ENCODE data around the gene RASGRF2.
"Not testable (repeated sequence)": the region's sequence is repeated elsewhere in the genome, so short reads cannot be mapped to it uniquely, and the experiment has no call there.

Gene RASGRF2

DNA sequence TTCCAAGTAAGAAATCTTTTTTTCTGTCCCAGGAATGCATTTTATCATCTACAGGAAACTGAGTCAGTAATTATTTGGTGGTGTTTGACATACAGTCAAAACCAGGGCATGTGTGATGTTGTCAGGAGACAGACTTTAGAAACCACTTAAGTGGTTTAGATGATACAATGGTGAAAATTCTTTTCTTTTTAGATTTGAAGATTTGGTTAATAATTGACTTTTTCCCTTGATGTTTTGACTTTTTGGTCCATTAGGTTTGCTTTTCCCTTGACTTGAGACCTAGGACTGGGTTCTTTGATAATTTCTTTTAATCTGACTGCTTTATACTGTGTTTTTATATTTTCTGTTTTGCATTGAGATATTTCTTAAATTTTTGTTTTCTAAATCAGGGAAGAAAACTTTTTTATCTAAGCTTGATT is 85.2 kb downstream of the RASGRF2 start:
- Histone ChIP-seq H3K27me3 (ENCODE audit: control insufficient read depth, low read length) (peaks cover 13% of the 10 kb centered on the region), H3F3A (ENCODE audit: control insufficient read depth, insufficient read depth) (no peaks in the 10 kb centered on the region), H3K79me2 (ENCODE audit: control insufficient read depth, low read length) (no peaks in the 10 kb centered on the region), H3K4me3 (ENCODE audit: low read length) (no peak overlapping the region), H3K9me2 (replicated peaks; ENCODE audit: control insufficient read depth, low read length) (no peaks in the 10 kb centered on the region), H3K27ac (ENCODE audit: low read depth, low read length) (no peak overlapping the region), H3K4me2 (ENCODE audit: low read length) (no peak overlapping the region), H3K9me3 (ENCODE audit: control insufficient read depth, insufficient read depth, low read length) (no peaks in the 10 kb centered on the region), H4K20me1 (ENCODE audit: control insufficient read depth, insufficient read depth, low read depth, low read length) (no peaks in the 10 kb centered on the region), H3K4me1 (ENCODE audit: control insufficient read depth, low read length) (no peaks in the 10 kb centered on the region), H3K36me3 (ENCODE audit: control insufficient read depth, low read length) (no peaks in the 10 kb centered on the region)
- TF ChIP-seq, protein P1, sequence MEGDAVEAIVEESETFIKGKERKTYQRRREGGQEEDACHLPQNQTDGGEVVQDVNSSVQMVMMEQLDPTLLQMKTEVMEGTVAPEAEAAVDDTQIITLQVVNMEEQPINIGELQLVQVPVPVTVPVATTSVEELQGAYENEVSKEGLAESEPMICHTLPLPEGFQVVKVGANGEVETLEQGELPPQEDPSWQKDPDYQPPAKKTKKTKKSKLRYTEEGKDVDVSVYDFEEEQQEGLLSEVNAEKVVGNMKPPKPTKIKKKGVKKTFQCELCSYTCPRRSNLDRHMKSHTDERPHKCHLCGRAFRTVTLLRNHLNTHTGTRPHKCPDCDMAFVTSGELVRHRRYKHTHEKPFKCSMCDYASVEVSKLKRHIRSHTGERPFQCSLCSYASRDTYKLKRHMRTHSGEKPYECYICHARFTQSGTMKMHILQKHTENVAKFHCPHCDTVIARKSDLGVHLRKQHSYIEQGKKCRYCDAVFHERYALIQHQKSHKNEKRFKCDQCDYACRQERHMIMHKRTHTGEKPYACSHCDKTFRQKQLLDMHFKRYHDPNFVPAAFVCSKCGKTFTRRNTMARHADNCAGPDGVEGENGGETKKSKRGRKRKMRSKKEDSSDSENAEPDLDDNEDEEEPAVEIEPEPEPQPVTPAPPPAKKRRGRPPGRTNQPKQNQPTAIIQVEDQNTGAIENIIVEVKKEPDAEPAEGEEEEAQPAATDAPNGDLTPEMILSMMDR (IDR thresholded peaks at IDR 0.05; ENCODE audit: low read depth, low read length, poor library complexity, severe bottlenecking) = no peak
- TF ChIP-seq EZH2phosphoT487 (IDR thresholded peaks at IDR 0.05; ENCODE audit: borderline replicate concordance, low read length) = no peak

DNA sequence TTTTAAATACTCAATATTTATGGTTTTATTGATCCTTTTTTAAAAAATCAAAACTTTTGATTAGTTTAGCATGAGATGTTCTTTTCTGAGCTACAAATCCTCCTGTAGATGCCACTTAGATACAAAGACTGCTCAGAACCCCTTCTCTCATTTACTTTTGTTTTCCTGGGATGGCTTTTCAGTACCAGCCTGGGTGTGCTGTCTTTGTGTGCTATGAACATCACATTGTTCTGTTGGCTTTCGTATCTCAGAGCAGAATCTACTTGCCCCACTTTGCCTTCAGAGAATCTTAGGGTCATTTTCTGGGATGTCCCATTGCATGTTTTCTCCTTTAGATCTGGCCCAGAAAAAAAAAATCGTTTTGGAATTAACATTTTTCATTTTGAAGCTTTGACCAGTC is 85.9 kb downstream of the RASGRF2 start:
- no peaks in the 10 kb centered on the region for H3F3A ChIP-seq (ENCODE audit: control insufficient read depth, insufficient read depth)
- H3K79me2 ChIP-seq (ENCODE audit: control insufficient read depth, low read length) = no peaks in the 10 kb centered on the region
- H3K4me1 ChIP-seq (ENCODE audit: control insufficient read depth, low read length) = no peaks in the 10 kb centered on the region
- peaks cover 13% of the 10 kb centered on the region for H3K27me3 ChIP-seq (ENCODE audit: control insufficient read depth, low read length)
- H3K36me3 ChIP-seq (ENCODE audit: control insufficient read depth, low read length) = no peaks in the 10 kb centered on the region
- no peak for TF ChIP-seq EZH2phosphoT487 (IDR thresholded peaks at IDR 0.05; ENCODE audit: borderline replicate concordance, low read length)
- TF ChIP-seq, protein P1 (IDR thresholded peaks at IDR 0.05; ENCODE audit: low read depth, low read length, poor library complexity, severe bottlenecking) = no peak
- no peaks in the 10 kb centered on the region for H4K20me1 ChIP-seq (ENCODE audit: control insufficient read depth, insufficient read depth, low read depth, low read length)
- no peak overlapping the region for H3K4me2 ChIP-seq (ENCODE audit: low read length)
- no peaks in the 10 kb centered on the region for H3K9me3 ChIP-seq (ENCODE audit: control insufficient read depth, insufficient read depth, low read length)
- no peak overlapping the region for H3K4me3 ChIP-seq (ENCODE audit: low read length)
- no peaks in the 10 kb centered on the region for H3K9me2 ChIP-seq (replicated peaks; ENCODE audit: control insufficient read depth, low read length)
- no peak overlapping the region for H3K27ac ChIP-seq (ENCODE audit: low read depth, low read length)

GRCh38 chr5:81052325-81052724 is 92.2 kb downstream of the RASGRF2 start:
- TF ChIP-seq, protein P1 (IDR thresholded peaks at IDR 0.05; ENCODE audit: low read depth, low read length, poor library complexity, severe bottlenecking) = no peak
- no peak for TF ChIP-seq EZH2phosphoT487 (IDR thresholded peaks at IDR 0.05; ENCODE audit: borderline replicate concordance, low read length)
- peaks cover 7% of the 10 kb centered on the region; the same call in 1 of the 2 replicates for H3K27me3 ChIP-seq (ENCODE audit: control insufficient read depth, low read length)
- H4K20me1 ChIP-seq (ENCODE audit: control insufficient read depth, insufficient read depth, low read depth, low read length) = no peaks in the 10 kb centered on the region
- H3K4me1 ChIP-seq (ENCODE audit: control insufficient read depth, low read length) = no peaks in the 10 kb centered on the region
- no peaks in the 10 kb centered on the region for H3K36me3 ChIP-seq (ENCODE audit: control insufficient read depth, low read length)
- no peaks in the 10 kb centered on the region for H3K79me2 ChIP-seq (ENCODE audit: control insufficient read depth, low read length)
- no peaks in the 10 kb centered on the region for H3K9me3 ChIP-seq (ENCODE audit: control insufficient read depth, insufficient read depth, low read length)
- H3K4me3 ChIP-seq (ENCODE audit: low read length) = no peak overlapping the region
- no peak overlapping the region for H3K27ac ChIP-seq (ENCODE audit: low read depth, low read length)
- no peak overlapping the region for H3K4me2 ChIP-seq (ENCODE audit: low read length)
- no peaks in the 10 kb centered on the region for H3K9me2 ChIP-seq (replicated peaks; ENCODE audit: control insufficient read depth, low read length)
- no peaks in the 10 kb centered on the region for H3F3A ChIP-seq (ENCODE audit: control insufficient read depth, insufficient read depth)

DNA sequence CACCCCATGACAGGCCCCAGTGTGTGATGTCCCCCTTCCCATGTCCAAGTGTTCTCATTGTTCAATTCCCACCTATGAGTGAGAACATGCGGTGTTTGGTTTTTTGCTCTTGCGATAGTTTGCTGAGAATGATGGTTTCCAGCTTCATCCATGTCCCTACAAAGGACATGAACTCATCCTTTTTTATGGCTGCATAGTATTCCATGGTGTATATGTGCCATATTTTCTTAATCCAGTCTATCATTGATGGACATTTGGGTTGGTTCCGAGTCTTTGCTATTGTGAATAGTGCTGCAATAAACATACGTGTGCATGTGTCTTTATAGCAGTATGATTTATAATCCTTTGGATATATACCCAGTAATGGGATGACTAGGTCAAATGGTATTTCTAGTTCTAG is 93.1 kb downstream of the RASGRF2 start:
- not testable (repeated sequence) for H3K9me2 ChIP-seq (replicated peaks; ENCODE audit: control insufficient read depth, low read length); H3K9me3 ChIP-seq (ENCODE audit: control insufficient read depth, insufficient read depth, low read length); H3F3A ChIP-seq (ENCODE audit: control insufficient read depth, insufficient read depth); H3K27me3 ChIP-seq (ENCODE audit: control insufficient read depth, low read length); H3K79me2 ChIP-seq (ENCODE audit: control insufficient read depth, low read length); H4K20me1 ChIP-seq (ENCODE audit: control insufficient read depth, insufficient read depth, low read depth, low read length); H3K4me2 ChIP-seq (ENCODE audit: low read length); H3K27ac ChIP-seq (ENCODE audit: low read depth, low read length); H3K4me1 ChIP-seq (ENCODE audit: control insufficient read depth, low read length); H3K36me3 ChIP-seq (ENCODE audit: control insufficient read depth, low read length); H3K4me3 ChIP-seq (ENCODE audit: low read length)
